ENCODE data around the gene FBXL7. TPM values are rescaled to one million over a fixed set of nuclear protein-coding genes. Genes with fewer than 3 reads are reported as not detected.

The FBXL7 gene
- total and polyA plus RNA-seq, 2 donors (not counting 1 experiment from before 2014, with no cell fraction given): not detected

DNA sequence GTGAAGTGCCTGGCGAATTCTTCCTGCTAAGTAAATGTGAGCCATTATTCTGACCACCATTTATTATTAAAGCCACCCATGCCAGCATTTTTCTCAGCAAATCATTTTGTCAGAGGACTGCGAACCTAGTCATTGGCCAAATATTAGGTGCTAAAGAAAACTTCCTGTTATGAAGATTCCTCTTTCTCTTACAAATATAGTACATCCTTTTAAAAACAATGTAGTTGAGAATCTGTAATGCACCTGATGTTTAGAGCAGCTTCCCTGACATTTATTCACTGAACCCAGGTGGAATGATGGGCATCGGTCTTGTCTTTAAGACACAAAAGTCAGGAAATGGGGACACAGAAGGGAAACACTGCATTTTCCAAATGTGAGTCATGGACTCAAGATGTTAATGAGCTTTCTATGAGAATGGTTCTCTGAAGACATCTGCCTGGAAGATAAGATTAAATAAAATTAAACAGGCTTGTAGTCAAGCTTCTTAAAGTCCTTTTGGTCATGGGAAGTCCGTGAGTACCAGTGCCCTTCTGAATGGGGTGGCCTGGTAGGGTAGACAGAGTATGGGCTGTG is 290.6 kb downstream of the FBXL7 start:
- Histone ChIP-seq H3K27ac (ENCODE audit: low read length in 2 of 2) (no peak overlapping the region), H3K36me3 (replicated peaks in 1 of 2; ENCODE audit: control extremely low read depth in 1 of 2, control insufficient read depth in 1 of 2, extremely low read depth in 1 of 2, insufficient read depth in 2 of 2, low read length in 1 of 2) (no peaks in the 10 kb centered on the region), H3K4me3 (ENCODE audit: control extremely low read depth in 1 of 5, extremely low read depth in 1 of 5, insufficient read depth in 1 of 5, low read depth in 2 of 5, low read length in 4 of 5) (no peak overlapping the region), H3K9ac (ENCODE audit: low read length) (no peak overlapping the region), H3K79me2 (ENCODE audit: control insufficient read depth, insufficient read depth, low read length) (no peaks in the 10 kb centered on the region), H3K4me2 (replicated peaks; ENCODE audit: low read depth, low read length, poor library complexity, severe bottlenecking) (no peak overlapping the region), H4K20me1 (ENCODE audit: control insufficient read depth, insufficient read depth, low read length, poor library complexity, severe bottlenecking) (no peaks in the 10 kb centered on the region), H3K9me3 (ENCODE audit: control extremely low read depth in 1 of 3, control insufficient read depth in 2 of 3, insufficient read depth in 1 of 3, low read length in 2 of 3) (peaks cover 0 to 10% (median 0%) of the 10 kb centered on the region in 3 donors), H3K4me1 (ENCODE audit: control insufficient read depth in 2 of 2, insufficient read depth in 2 of 2, low read length in 2 of 2) (no peaks in the 10 kb centered on the region), H2AFZ (ENCODE audit: insufficient read depth, low read depth, low read length, poor library complexity, severe bottlenecking) (no peak overlapping the region), H3K27me3 (replicated peaks in 1 of 4; ENCODE audit: control extremely low read depth in 1 of 4, control insufficient read depth in 3 of 4, insufficient read depth in 4 of 4, low read length in 3 of 4) (no peaks in the 10 kb centered on the region)
- CTCF ChIA-PET: no interaction called here
- no peaks in the 10 kb centered on the region for H3K9me3 Mint-ChIP-seq (ENCODE audit: insufficient read depth)
- WGBS (ENCODE audit: insufficient coverage): 85% methylated on average over 1 of the region's 4 CpGs
- intact Hi-C loops (cut with micrococcal nuclease): no loop called here
- DNase-seq: no peak
- H3K27me3 Mint-ChIP-seq: no peaks in the 10 kb centered on the region
- H3K27ac Mint-ChIP-seq: no peak overlapping the region
- no peak for ATAC-seq (ENCODE audit: low read depth)
- H3K4me1 Mint-ChIP-seq: no peaks in the 10 kb centered on the region
- TF ChIP-seq, protein P1, sequence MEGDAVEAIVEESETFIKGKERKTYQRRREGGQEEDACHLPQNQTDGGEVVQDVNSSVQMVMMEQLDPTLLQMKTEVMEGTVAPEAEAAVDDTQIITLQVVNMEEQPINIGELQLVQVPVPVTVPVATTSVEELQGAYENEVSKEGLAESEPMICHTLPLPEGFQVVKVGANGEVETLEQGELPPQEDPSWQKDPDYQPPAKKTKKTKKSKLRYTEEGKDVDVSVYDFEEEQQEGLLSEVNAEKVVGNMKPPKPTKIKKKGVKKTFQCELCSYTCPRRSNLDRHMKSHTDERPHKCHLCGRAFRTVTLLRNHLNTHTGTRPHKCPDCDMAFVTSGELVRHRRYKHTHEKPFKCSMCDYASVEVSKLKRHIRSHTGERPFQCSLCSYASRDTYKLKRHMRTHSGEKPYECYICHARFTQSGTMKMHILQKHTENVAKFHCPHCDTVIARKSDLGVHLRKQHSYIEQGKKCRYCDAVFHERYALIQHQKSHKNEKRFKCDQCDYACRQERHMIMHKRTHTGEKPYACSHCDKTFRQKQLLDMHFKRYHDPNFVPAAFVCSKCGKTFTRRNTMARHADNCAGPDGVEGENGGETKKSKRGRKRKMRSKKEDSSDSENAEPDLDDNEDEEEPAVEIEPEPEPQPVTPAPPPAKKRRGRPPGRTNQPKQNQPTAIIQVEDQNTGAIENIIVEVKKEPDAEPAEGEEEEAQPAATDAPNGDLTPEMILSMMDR (IDR thresholded peaks at IDR 0.05): no peak
- no peak for TF ChIP-seq EZH2 (IDR thresholded peaks at IDR 0.05; ENCODE audit: borderline replicate concordance, insufficient read depth, low read depth, low read length, poor library complexity, severe bottlenecking)
- no peak overlapping the region for H3K4me3 Mint-ChIP-seq
- POLR2A ChIA-PET: no interaction called here

GRCh38 chr5:15791274-15791673 is 291.3 kb downstream of the FBXL7 start:
- Mint-ChIP-seq H3K4me1 (no peaks in the 10 kb centered on the region), H3K4me3 (no peak overlapping the region), H3K27ac (no peak overlapping the region), H3K27me3 (no peaks in the 10 kb centered on the region), H3K9me3 (ENCODE audit: insufficient read depth) (no peaks in the 10 kb centered on the region)
- H3K27ac ChIP-seq (ENCODE audit: low read length in 2 of 2): no peak overlapping the region
- H3K4me3 ChIP-seq (ENCODE audit: control extremely low read depth in 1 of 5, extremely low read depth in 1 of 5, insufficient read depth in 1 of 5, low read depth in 2 of 5, low read length in 4 of 5): no peak overlapping the region
- intact Hi-C loops (cut with micrococcal nuclease): no loop called here
- WGBS (ENCODE audit: insufficient coverage): no CpG with 5 or more reads among the region's 3 CpGs
- no peak overlapping the region for H2AFZ ChIP-seq (ENCODE audit: insufficient read depth, low read depth, low read length, poor library complexity, severe bottlenecking)
- H4K20me1 ChIP-seq (ENCODE audit: control insufficient read depth, insufficient read depth, low read length, poor library complexity, severe bottlenecking): no peaks in the 10 kb centered on the region
- CTCF ChIA-PET: no interaction called here
- ATAC-seq (ENCODE audit: low read depth): no peak
- no peak overlapping the region for H3K9ac ChIP-seq (ENCODE audit: low read length)
- H3K9me3 ChIP-seq (ENCODE audit: control extremely low read depth in 1 of 3, control insufficient read depth in 2 of 3, insufficient read depth in 1 of 3, low read length in 2 of 3): peaks cover 0 to 10% (median 0%) of the 10 kb centered on the region in 3 donors
- H3K79me2 ChIP-seq (ENCODE audit: control insufficient read depth, insufficient read depth, low read length): no peaks in the 10 kb centered on the region
- no peak for DNase-seq
- H3K4me1 ChIP-seq (ENCODE audit: control insufficient read depth in 2 of 2, insufficient read depth in 2 of 2, low read length in 2 of 2): no peaks in the 10 kb centered on the region
- POLR2A ChIA-PET: no interaction called here
- no peak overlapping the region for H3K4me2 ChIP-seq (replicated peaks; ENCODE audit: low read depth, low read length, poor library complexity, severe bottlenecking)
- H3K27me3 ChIP-seq (replicated peaks in 1 of 4; ENCODE audit: control extremely low read depth in 1 of 4, control insufficient read depth in 3 of 4, insufficient read depth in 4 of 4, low read length in 3 of 4): no peaks in the 10 kb centered on the region
- no peaks in the 10 kb centered on the region for H3K36me3 ChIP-seq (replicated peaks in 1 of 2; ENCODE audit: control extremely low read depth in 1 of 2, control insufficient read depth in 1 of 2, extremely low read depth in 1 of 2, insufficient read depth in 2 of 2, low read length in 1 of 2)
- TF ChIP-seq, protein P1 (IDR thresholded peaks at IDR 0.05): no peak
- no peak for TF ChIP-seq EZH2 (IDR thresholded peaks at IDR 0.05; ENCODE audit: borderline replicate concordance, insufficient read depth, low read depth, low read length, poor library complexity, severe bottlenecking)

Measured in B cell (primary cell).